ENCODE data around the gene BLOC1S5.

- TF ChIP-seq PRPF4 (IDR thresholded peaks at IDR 0.05; ENCODE audit: low read depth, low read length, poor library complexity, severe bottlenecking): no peak
- TF ChIP-seq CENPBD1 (CRISPR knock-in tag; IDR thresholded peaks at IDR 0.05; ENCODE audit: borderline replicate concordance, low read depth): no peak
Measured at GRCh38 chr6:8110117-8110721, 46.0 kb upstream of the BLOC1S5 start.
